T47D (cell line): Measurements from ENCODE around the gene HOXC9.

Experiments
- DNase-seq, 2 experiments: peaks; one replicate each; pipeline versions ENCODE4 v3.0.0 to v3.0.0-alpha.2; 2011 to 2012; ENCODE audit warnings: low read depth in 1 of 2, low spot score in 1 of 2
- JUND ChIP-seq: IDR thresholded peaks from 2 replicates; pipeline ENCODE4 v1.6.1; 2012; ENCODE audit warnings: low read depth
- in situ Hi-C: cut with HindIII; loops from 2 replicates; pipeline ENCODE4 v1.10.0; 2016; ENCODE audit warnings: low sequenced_read_pairs, low pct_unique_long_range_greater_than_20kb

HOXC9 gene

DNA sequence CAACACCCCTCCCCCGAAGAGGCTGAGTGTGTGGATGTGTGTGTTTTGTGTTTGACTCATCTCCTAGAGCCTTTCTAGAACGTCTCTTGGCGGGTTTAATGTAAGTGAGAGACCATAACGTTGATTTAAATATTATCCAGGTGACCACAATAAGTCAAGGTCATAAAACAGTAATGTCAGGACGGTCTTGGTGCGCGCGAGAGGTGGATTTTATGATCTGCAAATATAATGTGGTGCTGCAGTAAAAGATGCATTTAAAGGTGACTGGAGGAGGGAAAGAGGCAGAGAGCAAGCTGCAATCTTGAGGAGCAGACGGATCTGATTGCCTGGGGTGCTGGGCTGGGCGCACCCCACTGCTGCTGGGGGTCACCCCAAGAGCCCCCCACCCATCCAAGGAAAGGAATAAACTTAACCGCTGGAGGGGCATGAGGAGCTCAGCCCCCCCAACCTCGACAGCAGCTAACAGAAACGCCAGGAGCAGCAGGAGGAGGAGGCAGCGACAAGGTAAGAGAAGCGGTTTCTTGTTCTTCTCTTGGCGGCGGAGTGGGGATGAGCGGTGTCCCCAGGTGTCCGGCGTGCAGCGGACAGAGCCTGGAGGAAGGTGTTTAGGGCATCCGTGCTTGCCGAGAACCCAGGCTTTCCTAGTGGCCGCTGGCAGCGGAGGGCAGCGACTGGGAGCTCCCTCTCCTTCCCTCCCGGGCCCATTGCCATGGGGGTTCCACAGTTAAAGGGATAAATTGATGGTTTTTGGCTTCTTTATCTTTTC, 9.5 kb upstream of the HOXC9 start:
- TF ChIP-seq JUND, result no peak
- peak in 1 of 2 experiments; percentile 75 for DNase-seq
- in situ Hi-C loops, result no loop called here

DNA sequence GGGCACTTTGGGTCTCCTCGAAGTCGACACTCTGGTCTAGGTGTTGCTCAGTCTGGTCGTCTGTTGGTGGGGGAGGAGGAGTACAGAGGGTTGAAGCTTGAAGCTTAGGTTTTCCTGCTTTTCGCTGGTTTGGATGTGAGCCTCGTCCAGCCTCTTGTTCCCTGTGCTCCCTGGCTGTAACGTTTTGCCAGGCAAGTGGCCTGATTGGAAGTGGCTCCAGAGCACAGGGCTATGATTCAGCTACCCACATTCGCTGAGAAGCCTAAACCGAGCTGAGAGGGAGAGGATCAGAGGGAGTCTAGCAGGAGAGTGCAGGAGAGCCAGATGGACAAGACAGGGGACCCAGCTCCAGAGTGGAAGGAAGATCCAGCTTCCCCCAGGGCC, 8.9 kb upstream of the HOXC9 start:
- in situ Hi-C loops, result no loop called here
- TF ChIP-seq JUND, result no peak
- no peak for DNase-seq

DNA sequence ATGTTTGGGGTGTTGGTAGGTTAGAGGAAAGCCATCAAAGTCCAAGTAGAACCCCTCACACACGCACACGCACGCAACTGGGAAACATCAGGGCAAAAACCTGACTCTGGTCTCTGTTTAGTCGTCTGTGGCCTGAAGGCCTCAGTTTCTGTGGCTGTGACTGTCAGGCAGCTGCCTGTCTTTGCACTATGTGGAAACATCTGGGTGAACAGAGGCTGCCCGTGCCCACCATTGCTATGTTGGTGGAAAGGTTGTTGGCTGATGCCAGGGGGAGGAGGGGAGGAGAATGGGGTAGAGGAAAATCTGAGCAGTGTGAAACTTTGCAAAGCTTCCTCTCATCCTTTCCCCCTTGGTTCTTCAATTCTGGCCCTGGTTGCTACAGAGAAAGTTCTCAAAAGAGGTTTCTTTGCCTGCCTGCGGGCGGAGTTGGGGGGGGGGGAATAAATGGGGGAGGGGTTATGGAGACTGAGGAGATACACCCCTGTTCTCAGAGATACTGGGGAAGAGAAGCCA, 7.5 kb upstream of the HOXC9 start:
- no peak for TF ChIP-seq JUND
- in situ Hi-C loops, result no loop called here
- DNase-seq, result no peak

DNA sequence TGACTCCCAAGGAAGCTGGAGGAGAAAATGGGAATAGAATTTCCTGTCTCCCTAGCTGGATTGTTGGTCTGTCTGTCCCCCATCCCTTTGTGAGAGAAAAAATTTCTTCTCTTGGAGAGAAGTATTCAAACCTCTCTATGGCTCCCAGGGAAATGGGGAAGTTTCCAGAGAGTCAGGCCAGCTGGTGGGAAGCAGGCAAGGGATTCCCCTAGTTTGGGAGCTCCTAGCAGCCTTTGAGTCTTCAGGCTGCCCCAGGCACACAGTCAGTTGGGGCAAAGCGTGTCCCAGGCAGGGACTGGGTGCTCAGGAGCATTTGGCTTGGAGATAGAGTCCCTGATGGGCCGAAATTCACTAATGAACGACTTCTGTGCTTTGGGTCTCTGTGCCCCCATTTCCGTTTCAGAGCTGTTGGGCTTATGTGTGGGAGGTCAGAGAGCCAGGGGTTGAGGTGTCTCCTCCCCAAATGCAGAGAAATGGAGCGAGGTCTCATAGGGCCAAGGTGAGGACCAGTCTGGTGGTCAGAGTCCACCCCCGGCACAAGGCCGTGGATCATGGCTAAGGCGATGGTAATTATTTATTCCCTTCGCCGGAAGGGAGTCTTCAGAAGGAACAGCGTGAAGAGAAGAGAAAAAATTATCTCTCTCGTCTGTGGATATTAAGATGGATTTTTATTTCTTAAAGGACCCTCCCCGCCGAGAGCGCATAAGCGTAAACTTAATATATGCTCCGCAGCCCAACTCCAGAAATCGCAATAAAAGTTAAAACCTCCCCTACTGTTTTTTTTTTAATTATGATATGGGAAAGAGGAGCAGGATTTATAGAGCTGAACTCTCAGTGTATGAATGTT, 6.6 kb upstream of the HOXC9 start:
- TF ChIP-seq JUND, result no peak
- in situ Hi-C loops, result no loop called here
- no peak for DNase-seq

DNA sequence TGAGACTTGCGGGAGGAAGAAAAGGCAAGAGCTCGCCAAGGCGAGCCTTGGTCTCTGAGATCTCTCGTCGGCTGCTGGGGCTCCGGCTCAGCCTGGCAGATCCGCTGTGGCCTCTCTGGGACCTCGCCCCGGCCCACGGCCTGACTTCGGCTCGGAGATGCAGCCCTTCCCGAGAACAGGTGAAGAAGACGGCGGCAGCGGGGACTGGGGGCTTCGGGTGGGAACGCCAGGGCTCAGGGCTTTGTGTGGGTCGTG, 6.0 kb upstream of the HOXC9 start:
- no peak for TF ChIP-seq JUND
- in situ Hi-C loops, result no loop called here
- DNase-seq, result no peak

DNA sequence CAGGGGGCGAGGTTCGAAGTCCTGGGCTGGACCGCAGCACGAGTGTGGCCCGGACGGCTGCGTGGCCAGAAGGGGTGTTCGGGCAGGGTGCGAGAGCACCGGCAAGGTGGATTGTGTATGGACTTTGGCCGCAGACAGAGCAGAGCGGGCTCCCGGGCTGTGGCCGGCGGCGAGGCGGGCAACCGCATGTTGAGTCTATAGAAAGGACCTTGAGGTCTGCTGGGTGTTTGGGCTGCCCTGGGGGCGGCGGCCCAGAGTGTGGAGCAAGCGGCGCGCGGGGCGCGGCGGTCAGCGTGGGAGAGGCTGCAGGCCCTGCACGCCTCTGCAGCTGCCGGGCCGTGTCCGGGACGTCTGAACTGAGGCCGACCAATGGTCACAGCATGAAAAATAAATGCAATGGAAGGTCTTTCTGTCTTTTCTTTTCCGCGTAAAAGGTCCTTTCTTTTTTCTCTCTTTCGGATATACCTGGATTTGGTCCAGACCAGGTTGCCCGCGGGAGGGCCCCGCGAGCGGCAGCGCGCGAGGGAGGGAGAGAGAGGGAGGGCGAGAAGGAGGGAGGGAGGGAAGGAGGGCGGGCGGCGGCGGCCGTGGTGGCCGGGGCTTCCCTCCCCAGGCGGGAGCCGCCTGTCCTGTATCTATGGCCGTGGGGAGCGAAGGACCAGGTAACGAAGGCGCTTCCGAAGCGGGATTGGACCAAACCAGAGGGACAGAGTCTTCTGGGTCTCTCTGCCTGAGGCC, 5.5 kb upstream of the HOXC9 start:
- in situ Hi-C loops, result no loop called here
- DNase-seq, result peak in 1 of 2 experiments; percentile 80
- TF ChIP-seq JUND, result no peak

DNA sequence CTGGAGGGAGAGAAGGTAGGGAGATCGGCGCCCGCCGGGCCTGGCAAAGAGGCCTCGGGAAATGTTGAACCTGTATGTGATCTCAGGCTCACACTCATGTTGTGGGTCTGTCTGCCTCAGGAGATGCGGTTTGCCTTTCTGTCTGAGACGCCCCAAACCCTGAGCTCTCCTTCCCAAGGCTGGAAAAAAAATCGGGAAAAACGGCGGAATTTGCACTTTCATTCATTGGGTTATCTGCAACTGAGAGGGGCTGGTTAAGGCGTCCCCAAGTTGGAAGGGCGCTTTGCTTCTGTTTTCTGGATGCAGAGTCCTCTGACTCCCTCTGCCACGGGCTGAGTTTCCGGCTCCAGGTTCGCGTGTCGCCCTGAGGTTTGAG, 5.0 kb upstream of the HOXC9 start:
- in situ Hi-C loops, result no loop called here
- no peak for DNase-seq
- TF ChIP-seq JUND, result no peak

DNA sequence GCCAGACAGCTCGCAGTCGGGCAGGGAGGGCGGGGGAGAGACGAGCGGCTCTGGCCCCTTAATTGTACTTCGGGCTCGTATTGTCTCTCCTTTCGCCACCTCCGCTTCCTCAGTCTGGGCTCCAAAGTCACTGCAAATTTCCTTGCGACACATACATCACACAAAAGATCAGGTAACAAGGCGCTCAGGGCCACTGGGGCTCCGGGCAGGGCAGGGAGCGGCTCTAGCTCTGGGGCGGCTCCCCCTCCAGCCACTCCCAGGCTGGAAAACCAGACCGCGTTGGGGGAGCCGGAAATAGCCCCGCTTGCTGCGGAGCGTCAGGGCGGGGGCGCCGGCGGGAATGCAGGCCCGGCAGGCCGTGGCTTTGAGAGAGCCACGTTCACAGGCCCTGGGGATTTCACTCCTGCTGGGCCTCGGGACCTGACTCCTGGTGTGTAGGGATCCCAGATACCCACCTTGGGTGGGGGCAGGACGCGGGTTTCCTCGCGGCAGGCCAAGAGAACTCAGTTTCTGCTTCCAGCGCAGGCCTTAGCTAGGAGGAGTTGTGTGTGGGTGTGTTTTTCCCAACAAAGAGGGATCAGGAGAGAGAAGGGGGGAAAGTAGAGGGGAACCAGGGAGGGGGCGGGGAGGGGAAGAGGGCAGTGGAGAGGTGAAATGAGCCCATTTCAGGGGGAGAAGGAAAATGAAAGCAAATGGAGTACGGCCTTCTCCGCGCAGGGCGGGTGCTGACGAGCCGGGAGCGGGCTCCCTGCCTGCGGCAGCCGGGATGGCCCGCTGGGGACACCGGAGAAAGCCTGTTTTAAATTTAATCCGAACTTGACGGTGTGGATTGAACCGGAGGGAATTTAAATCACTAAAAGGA, 4.4 kb upstream of the HOXC9 start:
- peak in 1 of 2 experiments; percentile 95 for DNase-seq
- no peak for TF ChIP-seq JUND
- in situ Hi-C loops, result no loop called here

DNA sequence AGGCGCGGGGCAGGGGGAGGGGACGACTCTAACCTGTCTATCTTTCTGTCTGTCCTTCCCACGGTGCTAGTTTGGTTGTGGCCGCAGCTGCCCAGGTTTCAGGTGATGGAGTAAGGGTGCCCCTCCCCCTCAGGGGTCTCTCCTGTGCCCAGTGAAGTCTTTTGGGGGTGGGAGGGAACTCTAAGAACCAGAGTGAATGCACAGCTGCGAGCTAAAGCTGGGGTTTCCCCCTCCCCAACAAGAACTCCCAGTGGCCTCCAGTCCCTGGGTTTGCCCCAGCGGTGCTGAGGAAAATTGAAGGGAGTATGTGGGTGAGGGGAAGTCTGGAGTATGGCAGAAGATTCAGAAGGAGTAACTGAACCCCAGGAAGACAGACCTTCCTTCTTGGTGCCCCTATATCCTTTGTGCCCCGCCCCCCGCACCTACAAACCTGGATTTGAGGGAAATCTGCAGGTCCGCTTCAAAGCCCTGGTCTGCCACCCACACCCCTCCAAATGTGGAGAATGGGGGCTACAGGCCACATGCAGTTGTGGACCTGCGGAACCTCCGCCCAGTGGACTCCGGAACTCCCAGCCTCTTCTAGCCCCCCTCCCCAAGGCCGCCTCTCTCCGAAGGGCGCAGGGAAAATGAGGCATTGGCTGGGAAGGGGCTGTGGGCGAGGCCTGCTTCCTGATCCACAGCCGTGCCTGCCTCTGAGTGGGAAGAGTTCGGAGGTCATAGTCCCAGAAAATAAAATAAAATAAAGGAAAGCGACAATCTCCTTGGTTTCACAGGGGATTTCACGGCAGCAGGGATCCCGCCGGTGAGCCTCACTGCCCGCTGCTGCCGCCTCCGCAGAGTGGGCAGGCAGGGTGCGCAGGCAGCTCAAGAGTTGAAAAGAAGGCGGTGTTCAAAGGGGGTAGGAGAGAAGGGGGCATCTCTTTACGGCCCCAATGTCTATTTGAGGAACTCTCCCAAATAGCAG, 3.4 kb upstream of the HOXC9 start:
- TF ChIP-seq JUND, result no peak
- no peak for DNase-seq
- in situ Hi-C loops, result no loop called here

DNA sequence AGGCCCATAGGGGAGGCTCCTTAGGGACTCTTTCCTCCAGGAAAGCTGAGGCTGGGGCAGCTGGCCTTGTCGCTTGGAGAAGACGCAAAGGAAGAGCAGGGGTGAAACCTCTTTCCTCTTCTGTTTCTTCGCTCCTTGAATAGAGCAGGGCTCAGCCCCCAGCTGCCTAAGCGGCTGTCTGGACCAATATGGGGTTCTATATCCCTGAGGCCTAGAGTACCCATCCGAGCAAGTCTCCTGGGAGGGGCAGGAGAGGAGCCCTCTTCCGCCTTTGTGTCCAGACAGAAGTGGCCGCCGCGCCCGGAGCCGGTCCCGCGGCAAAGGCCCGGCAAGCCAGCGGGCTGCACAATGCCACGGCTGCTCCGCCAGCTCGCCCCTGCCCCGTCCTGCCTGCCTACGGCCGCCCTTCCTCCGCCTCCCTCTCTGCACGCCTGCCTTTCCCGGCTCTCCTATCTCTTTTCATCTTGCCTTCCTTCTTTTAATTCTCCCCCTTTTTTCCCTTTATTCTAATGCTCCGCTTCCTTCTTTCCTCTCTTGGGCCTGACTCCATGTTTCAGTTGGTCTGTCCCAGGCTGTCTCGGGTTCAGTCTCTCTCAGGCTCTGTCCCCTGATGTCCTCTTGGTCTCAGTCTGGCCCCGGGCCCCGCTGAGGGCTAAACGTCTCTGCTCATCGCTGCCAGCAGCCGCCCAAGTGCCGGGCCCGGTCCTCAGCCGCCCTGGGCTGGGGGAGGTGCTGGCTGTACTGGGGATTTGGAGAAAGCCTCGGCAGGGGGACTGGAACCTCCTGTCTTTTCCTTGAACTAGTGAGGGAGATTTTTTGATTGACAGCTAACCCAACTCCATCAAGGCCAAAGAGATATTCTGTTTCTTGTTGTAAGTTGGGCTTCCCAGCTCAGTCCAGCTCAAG, 2.5 kb upstream of the HOXC9 start:
- no peak for DNase-seq
- in situ Hi-C loops, result no loop called here
- no peak for TF ChIP-seq JUND
